ENCODE results near the gene CSF2.
"Not testable (repeated sequence)": the region's sequence is repeated elsewhere in the genome, so short reads cannot be mapped to it uniquely, and the experiment has no call there.

Gene CSF2

DNA sequence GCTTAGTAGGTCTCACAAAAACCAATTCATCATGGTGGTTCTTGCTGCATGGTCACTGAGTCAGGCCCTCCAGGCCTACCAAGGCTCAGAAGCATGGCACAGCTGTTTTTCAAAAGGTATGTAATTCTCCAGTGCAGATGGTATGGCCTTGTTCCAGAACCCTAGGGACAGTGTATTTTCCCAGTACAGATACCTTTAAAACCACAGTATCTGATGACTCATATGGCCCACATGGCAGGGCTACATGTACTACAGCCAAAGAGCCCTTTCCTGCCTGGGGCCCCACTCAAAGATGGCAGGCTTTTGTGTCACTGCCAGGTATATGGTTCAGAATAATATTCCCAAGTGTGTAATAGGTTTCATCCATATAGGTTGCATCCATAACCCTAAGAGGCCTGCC lies 16.5 kb downstream of the CSF2 start:
- peak; percentile 84 for DNase-seq (ENCODE audit: low read depth)

GRCh38 chr5:132093271-132093670 lies 19.7 kb downstream of the CSF2 start:
- no peak for DNase-seq (ENCODE audit: low read depth)

DNA sequence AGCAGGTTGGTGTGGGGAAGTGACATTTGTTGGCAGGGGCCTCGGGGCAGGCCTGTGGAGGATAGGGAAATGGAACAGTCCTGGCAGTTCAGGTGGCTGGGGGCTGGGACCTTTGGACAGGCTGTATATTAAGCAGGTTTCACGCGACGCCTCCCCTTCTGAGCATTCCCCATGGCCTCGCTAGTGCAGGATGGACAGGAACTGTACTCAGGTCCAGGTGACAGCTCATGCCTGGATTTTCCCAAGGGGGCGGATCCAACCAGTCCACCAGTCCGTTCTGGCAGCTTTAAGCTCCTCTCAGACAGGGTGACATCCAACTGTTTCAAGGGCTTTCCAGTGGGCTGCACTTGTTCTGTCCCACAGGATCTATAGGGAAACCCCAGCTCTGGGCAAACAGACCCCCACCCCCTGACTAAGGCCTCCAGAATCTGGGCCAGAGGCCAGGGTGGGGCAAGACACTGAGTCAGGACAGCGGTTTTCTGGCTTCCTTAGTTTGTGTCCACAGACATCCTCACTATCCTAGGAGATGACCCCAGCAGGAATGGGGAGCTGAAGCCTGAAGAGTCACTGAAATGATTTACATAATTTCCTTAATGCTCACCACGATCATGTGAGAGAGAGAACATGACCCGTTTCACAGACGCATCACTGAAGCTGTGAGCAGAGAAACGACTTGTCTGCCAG lies 20.9 kb downstream of the CSF2 start:
- peak; percentile 92 for DNase-seq (ENCODE audit: low read depth)

- no peak for DNase-seq (ENCODE audit: low read depth)
Measured at GRCh38 chr5:132095077-132095410, 21.5 kb downstream of the CSF2 start.

GRCh38 chr5:132095424-132095972 lies 21.9 kb downstream of the CSF2 start:
- no peak for DNase-seq (ENCODE audit: low read depth)

- DNase-seq (ENCODE audit: low read depth) = no peak
Measured at GRCh38 chr5:132096904-132097303, 23.3 kb downstream of the CSF2 start.

DNA sequence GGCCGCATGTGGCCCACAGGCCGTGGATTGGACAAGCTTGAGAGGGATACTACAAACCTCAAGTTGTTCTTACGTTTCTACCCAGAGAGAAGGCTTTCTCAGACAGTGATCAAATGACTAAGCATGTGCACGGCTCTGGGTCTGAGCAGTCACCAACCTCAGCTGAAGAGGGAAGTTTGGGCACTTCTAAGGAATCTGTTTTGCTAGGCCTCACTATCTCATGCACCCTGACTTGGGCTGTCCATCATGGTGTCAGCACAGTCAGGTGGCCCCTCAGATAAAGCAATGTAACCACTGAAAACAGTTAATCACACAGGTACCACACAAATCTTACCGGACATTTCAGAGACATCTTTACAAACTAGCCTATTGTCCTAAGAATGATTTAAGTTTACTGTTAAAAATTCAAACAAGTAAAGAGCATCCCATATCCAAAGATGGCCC lies 24.6 kb downstream of the CSF2 start:
- DNase-seq (ENCODE audit: low read depth) = peak; percentile 48

DNA sequence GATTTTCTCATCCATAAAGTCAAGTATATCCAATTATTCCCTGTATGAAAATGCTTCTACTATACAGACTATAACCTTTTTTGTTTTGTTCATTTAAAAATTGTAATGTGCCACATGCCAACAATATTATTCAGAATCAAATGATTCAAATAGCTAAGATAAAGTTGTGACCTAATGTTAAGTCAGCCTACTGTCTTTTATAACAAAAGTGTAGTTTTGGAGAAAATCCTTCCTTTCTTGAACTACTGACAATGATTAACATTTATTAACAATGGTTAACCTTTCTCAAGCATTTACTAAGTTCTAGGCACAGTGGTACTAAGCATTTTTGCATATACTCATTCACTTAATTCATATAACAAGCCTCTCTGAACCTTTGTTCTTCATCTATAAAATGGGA lies 25.0 kb downstream of the CSF2 start:
- no peak for DNase-seq (ENCODE audit: low read depth)

DNA sequence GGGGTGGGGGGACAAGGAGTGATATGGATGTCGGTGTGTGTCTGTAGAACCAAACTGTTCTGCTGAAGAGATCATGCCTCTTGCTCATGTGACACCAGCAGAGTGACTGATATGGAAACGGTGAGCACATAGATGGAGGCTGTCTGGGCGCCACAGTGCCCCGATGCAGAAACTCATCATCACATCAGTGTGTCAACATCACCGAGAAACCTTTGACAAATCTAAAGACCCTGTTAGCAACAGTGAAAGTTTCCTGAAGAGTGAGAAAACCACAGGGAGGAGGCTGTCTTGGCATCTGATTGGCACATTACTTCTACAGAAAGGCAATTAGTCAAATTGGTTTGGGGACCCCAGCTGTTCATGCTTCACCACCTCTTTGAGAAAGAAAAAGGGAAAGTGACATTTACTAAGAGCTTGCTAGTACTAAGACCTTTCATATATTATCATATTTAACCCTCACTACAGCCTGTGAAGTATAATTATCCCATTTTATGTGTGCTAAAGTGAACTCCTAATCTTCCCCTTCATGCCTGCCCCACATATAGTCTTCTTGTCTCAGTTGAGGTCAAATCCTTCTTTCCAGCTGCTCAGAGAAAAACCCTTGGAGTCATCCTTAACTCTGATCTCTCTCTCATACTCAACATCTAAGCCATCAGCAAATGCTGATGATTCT lies 25.6 kb downstream of the CSF2 start:
- no peak for DNase-seq (ENCODE audit: low read depth)

GRCh38 chr5:132099905-132100304 lies 26.3 kb downstream of the CSF2 start:
- DNase-seq (ENCODE audit: low read depth) = no peak

DNA sequence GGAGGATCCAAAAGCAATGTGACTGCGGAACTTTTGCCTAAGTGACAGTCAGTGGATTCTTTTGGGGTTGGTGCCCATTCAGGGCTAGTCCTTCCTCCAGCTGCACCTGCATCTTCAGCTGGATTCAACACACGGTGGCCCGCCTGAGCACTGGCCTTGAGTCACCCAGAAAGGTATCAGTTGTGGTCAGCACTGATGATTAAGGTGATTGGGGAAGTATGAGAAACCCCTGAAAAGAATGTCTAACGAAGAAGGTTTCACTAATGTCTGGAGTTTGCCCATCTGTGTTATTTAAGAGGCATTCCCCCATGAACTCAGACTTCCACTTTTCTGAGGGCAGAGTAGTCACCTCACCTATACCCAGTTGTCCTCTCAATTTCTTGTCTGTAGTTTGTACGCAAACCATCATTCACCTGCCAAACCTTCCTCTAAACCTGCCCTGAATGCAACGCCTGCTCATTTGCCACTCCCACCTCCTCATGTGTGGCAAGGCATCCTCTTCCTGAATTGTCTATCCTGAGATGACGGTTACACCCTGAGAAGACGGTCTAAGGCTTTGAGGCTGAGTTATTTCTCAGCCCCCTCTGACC lies 27.2 kb downstream of the CSF2 start:
- DNase-seq (ENCODE audit: low read depth) = no peak

GRCh38 chr5:132101385-132101880 lies 27.8 kb downstream of the CSF2 start:
- DNase-seq (ENCODE audit: low read depth) = no peak

GRCh38 chr5:132102101-132102701 lies 28.6 kb downstream of the CSF2 start:
- no peak for DNase-seq (ENCODE audit: low read depth)

- DNase-seq (ENCODE audit: low read depth) = no peak
Measured at GRCh38 chr5:132102944-132103331, 29.3 kb downstream of the CSF2 start.

DNA sequence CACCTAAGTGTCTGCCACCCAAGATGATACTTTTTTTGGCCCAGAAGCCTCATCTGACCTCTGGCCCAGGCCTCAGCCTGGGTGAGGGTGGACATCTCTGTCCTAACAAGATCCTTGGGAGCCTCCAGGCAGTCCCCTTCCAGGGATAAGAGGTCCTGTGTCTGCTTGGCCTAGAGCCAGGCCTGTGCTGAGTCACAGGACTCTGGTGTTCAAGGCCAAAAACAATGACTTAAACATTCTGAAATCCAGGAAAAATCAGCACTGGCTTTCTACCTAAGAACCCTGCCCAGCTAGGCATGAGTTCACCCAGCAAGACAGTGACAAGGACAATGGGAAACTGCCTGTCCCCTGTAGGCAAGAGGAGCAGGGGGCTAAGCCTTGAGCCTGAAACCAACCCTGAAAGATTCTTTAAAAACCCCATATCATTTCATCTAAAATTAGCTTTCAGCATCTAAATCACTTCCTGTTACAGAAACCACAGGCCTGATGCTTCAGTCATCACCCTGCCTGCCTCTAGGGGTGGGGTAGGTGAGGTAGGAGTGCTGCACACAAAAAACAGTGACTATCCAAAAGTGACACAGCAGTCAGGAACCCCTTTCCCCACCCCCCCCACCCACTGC lies 29.9 kb downstream of the CSF2 start:
- DNase-seq (ENCODE audit: low read depth) = peak; percentile 84

DNA sequence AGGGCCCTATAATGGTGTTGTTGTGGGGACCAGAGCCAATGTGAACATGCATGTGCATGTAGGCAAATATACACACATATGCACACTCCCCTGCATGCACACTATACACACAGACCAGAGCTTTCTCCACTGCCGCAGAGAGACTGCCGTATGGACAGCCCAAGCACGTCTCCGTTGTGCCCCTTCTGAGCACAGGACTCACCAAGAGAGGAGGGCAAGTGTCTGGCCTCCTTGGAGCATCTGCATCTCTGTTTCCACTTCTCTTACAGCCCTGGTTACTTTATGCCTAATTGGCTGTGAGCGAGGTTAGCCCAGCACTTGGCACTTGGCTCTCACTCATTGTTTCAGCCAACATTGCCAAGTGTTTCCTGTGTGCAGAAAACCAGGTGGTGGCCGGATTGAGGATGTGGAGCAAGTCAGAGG lies 30.4 kb downstream of the CSF2 start:
- DNase-seq (ENCODE audit: low read depth) = no peak

- DNase-seq (ENCODE audit: low read depth) = no peak
Measured at GRCh38 chr5:132104556-132104955, 31.0 kb downstream of the CSF2 start.

- DNase-seq (ENCODE audit: low read depth) = no peak
Measured at GRCh38 chr5:132105688-132106087, 32.1 kb downstream of the CSF2 start.

DNA sequence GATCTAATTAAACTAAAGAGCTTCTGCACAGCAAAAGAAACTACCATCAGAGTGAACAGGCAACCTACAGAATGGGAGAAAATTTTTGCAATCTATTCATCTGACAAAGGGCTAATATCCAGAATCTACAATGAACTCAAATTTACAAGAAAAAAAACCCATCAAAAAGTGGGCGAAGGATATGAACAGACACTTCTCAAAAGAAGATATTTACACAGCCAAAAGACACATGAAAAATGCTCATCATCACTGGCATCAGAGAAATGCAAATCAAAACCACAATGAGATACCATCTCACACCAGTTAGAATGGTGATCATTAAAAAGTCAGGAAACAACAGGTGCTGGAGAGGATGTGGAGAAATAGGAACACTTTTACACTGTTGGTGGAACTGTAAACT lies 34.9 kb downstream of the CSF2 start:
- not testable (repeated sequence) for DNase-seq (ENCODE audit: low read depth)

- DNase-seq (ENCODE audit: low read depth) = not testable (repeated sequence)
Measured at GRCh38 chr5:132108957-132109356, 35.4 kb downstream of the CSF2 start.

GRCh38 chr5:132109494-132110053 lies 36.0 kb downstream of the CSF2 start:
- no peak for DNase-seq (ENCODE audit: low read depth)

DNA sequence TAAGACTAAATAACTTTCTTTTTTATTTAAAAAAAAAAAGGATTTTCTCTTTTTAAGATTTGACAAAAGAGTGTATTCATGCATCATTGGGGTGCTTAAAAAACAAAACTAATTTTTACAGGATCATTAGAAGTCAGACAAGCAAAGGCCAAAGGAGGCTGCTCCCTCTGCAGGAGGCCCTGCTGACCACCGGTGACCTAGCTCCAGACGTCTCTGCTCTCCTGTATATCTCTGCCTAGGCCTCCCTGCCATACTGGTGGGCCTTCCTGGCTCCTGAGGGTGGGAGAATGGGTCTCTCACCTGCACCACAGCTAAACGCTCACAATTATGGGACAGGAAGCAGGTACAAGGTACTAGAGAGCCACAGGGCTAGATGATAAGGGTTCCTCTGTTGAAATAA lies 36.6 kb downstream of the CSF2 start:
- no peak for DNase-seq (ENCODE audit: low read depth)

All from amniotic epithelial cell (primary cell).